Tongue (tissue), 2 donors: ENCODE results near the gene FHL2. TPM values are rescaled to one million over a fixed set of nuclear protein-coding genes. Genes with fewer than 3 reads are reported as not detected.
"Not testable (repeated sequence)": the region's sequence is repeated elsewhere in the genome, so short reads cannot be mapped to it uniquely, and the experiment has no call there.

Experiments used
- DNase-seq: peaks from one replicate; pipeline ENCODE4 v3.0.0-alpha.2; 2015
- total RNA-seq: library from RNA; depleted of rRNA; stranded (reverse); fragments of >200 nt; gene quantifications from one replicate; pipeline ENCODE4 v1.2.3, GENCODE V29; 2014

FHL2 gene
- total RNA-seq, 1 donor from 2014 or later, result 193 TPM

DNA sequence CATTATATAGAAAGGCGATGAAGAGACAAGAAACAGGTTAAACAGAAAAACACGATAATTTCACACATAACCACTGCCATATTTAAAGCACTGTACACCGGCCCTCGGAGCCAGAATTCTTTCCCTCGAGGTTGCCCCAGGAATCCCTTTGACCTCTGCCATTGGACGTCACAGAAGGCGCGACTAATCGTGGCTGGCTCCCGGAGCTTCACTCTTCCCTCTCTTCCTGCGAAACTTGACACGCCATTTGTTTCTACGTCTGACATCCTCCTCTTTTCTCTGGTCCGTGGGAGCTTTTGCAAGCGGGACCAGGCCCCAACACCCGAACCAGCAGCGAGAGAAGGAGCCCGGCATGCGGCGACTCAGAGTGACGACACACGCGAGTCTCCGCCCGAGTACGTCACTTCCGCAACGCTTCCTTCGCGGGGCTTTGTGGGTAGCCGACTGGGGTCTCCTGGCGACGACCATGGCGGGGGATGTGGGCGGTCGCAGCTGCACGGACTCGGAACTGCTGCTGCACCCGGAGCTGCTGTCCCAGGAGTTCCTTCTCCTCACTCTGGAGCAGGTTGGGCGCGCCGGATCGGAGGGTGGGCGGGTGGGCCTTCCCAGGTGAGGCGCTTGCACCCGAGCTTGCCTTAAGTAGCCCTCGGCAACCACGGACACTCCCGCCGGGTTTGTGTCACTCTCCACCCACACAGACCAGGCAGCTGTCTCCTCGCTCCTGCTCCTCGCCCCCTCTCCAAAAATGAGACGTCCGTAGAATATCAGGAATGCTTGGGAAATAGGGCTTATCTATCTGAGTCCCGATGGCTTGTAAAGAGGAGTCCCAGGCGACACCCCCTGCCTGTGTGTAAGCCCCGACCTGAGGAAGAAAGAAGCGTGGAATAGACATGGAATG lies 61.5 kb downstream of the FHL2 start, which contains the start of gene C2orf49:
TSS of gene C2orf49 (plus strand) at position 419 of the 898 bp plus-strand sequence. CDS start at position 467, 48 bp downstream.
- DNase-seq, result peak; percentile 98

DNA sequence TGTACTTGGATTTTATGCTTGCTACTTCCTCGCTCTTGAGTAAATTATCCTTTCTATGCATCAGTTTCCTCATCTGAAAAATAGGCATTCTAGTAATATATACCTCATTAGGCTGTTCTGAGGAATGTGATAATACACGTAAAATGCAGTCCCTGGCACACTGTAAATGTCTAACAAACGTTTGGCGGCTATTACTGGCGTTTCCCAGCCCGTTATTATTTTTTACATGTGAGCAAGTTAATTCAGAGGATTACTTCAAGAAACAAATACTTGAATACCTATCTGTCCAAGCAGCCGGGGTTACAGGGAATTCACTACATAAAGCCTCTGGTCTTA lies 62.1 kb downstream of the FHL2 start:
- DNase-seq, result no peak

GRCh38 chr2:105335469-105335868 lies 63.4 kb downstream of the FHL2 start:
- no peak for DNase-seq

DNA sequence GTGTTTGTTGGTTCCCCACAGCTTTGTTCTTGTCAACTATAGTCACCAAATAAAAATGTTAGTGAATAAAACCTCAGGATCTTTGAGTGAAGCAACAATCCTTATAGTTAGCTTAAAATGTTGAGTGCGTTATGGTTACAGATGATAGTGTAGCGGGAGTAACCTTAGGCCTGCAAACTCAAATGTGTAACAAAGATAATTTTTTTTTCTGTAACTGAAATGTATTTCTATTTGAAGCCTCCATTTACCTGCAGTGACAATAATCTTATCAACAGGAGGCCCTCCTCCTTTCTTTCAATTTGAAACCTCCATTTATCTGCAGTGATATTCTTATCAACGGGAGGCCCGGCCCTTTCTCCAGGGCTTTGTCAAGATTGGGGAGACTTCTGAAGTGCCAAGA lies 64.6 kb downstream of the FHL2 start:
- no peak for DNase-seq

DNA sequence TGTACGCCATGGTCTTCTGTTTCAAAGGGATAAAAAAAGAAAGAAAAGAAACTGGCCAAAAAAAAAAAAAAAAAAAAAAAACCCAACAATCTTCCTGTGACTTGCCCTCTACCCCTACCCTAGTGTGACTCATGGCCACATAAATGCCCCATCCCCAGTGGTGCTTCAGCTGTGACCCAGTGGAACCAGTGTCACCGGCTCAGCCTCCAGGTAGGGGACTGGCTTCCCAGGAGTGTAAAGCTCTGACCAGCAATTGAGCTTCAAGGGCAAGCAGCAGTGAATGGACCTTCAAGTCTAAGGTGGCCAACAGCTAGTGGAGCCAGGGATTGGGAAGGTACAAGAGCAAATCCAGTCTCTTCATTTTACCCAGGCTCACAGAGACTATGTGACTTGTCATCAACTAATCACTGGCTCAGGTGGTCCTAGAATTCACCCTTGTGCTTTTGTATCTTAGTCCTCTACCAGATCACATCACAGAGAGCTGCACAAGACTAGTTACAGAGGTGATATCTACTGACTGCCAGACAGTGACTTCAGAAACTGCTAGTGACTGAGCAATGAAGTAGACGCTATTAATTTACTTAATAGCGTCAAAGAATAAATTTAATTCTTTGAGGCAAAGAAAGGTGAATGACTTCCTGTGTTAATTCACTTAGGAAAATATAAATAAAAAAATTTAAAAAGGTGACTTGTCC lies 68.0 kb downstream of the FHL2 start:
- no peak for DNase-seq

GRCh38 chr2:105329561-105330495 lies 69.0 kb downstream of the FHL2 start, which contains the start of gene TGFBRAP1:
TSS of gene TGFBRAP1 (minus strand) at chr2:105329735. CDS start at chr2:105308301, 21,434 bp downstream.
- DNase-seq, result peak; percentile 72

DNA sequence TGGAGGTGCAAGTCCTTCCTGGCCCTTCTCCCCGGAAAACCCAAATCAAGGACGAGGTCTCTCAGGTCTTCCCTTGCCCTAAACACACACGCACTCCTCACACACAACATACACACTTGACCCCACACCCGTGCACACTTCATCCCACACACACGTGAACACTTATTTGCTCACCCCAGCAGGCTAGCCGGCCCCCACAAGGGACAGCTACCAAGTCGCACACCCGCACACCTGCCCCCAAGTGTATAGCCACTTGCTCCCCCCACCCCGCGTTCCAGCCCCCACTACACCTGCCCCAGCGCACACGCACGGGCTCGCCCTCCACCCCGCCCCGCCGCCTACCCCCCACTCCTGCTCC lies 69.7 kb downstream of the FHL2 start:
- DNase-seq, result no peak

GRCh38 chr2:105328281-105329196 lies 70.3 kb downstream of the FHL2 start:
- peak; percentile 26 for DNase-seq

GRCh38 chr2:105327690-105328089 lies 71.2 kb downstream of the FHL2 start:
- no peak for DNase-seq

DNA sequence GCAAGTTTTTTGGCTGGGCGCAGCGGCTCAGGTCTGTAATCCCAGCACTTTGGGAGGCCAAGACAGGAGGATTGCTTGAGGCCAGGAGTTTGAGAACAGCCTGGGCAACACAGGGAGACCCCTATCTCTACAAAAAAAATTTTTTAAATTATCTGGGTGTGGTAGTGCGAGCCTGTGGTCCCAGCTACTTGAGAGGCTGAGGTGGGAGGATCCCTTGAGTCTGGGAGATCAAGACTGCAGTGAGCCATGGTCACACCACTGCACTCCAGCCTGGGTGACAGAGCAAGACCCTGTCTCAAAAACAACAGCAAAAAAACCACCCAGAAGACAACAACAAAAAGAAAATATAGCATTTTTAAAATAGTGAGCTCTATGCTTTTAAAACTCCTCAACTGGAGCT lies 71.6 kb downstream of the FHL2 start:
- not testable (repeated sequence) for DNase-seq

- DNase-seq, result no peak
These were observed 73.4 kb downstream of the FHL2 start for GRCh38 chr2:105325389-105325963.

GRCh38 chr2:105324732-105325131 lies 74.1 kb downstream of the FHL2 start:
- DNase-seq, result no peak

DNA sequence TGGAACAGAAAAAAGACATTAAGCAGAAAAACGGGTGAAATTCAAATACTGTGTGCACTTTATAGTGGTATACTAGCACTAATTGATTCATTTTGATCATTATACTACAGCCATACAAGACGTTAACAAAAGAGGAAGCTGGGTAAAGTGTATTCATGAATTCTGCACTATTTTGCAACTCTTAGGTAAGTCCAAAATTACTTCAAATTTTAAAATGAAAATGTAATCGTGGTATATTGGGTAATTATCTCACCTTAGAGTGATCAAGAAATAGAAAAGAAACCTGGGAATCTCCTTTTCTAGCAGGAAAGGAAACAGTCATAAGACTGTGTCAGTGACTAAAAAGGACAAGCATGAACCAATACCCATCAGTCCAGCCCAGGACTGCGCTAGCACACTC lies 74.8 kb downstream of the FHL2 start:
- DNase-seq, result no peak

DNA sequence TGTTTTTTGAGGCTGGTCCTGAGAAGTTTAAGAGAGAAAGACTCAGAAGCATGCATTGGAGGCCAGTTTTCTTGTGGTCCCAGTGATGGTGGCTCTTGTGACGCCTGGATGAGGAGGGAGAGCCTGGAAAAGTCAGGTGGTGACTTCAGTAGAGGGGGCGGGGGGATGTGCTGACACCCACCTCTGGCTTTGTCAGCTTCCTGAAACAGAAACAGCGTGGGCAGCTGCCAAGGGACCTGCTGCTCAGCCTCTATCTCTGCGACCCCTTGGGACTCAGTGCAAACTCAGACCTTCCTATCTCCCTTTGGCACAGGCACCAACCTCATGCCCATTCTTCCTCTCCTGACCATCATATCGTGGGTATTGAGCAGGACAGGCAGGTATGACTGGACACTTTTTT lies 75.7 kb downstream of the FHL2 start:
- no peak for DNase-seq

DNA sequence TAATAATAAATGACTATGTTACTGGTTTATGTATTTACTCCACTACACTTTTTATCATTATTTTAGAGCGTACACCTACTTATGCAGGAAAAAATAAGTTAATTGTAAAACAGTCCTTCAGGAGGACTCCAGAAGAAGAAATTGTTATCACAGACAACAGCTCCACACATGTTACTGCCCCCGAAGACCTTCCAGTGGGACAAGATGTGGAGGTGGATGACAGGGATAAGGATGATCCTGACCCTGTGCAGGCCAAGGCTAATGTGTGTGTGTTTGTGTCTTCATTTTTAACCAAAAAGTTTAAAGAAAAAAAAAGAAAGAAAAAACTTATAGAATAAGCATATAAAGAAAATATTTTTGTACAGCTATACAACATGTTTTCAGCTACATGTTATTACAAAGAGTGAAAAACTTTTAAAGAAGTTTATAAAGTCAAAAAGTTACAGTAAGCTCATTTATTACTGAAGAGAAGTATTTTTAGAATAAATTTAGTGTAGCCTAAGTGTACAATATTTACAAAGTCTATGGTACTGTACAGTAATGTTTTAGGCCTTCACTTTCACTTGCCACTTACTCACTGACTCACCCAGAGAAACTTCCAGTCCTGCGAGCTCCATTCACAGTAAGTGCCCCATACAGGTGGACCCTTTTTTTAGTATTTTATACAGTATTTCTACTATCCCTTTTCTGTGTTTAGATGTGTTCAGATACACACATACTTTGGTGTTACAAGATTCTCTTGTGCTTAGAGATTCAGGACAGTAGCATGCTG lies 76.8 kb downstream of the FHL2 start:
- no peak for DNase-seq

DNA sequence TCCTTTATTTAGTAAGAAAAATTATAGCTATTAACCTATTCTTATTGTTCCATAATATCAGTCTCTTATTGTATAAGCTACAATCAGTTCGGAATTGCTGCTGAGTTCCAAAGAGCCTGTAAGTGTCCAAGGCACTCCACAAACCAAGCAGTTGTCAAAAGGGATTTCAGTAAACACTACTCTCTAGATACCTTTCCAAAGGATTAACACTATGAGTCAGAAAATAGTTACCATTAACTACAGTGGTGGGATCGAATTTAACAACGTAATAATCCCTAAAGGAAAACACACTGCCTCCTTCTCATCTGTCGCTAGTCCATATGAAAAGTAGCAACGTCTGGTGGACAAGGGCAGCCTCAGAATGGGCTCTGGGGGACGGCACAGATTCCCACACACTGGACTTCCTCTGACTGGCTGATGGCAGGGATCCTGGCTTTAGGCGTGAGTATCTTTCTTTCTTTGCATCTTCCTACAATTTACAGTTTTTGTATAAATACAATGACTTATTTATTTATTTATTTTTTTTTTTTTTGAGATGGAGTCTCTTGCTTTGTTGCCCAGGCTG lies 78.1 kb downstream of the FHL2 start:
- peak; percentile 28 for DNase-seq

GRCh38 chr2:105317937-105318336 lies 80.9 kb downstream of the FHL2 start:
- no peak for DNase-seq

DNA sequence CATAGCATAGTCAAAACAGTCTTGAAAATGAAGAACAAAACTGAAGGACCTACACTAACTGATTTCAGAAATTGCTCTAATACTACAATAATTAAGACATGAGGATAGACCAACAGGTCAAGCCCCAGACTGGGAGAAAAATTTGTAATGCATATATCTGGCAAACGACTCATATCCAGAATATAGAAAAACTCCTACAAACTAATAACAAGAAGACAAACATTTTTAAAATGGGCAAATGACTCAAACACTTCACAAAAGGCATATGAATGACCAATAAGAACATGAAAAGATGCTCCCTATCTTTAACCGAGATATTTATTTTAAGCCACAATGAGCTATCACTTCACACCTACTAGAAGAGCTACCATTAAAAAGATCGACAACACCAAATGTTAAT lies 83.5 kb downstream of the FHL2 start:
- no peak for DNase-seq

DNA sequence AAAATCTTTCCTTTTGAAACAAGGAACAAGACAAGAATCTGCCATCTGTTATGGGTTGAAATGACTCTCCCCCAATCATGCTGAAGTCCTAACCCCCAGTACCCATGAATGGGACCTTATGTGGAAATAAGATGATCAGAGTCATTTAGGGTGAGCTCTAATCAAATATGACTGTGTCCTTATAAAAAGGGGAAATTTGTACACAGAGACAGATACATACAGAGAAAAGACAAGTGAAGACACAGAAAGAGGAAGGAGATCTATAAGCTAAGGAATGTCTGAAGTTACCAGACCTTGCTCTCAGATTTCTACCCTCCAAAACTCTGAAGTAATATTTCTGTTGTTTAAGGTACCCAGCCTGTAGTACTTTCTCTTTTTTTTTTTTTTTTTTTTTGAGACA lies 85.0 kb downstream of the FHL2 start:
- no peak for DNase-seq
